ENCODE measurements around the gene COBL.
A peak's percentile ranks its signal among the peaks of the same experiment; 100 is the strongest.

COBL gene

GRCh38 chr7:51059504-51060142 lies 257.0 kb downstream of the COBL start:
- DNase-seq (ENCODE audit: low spot score) (no peak), FAIRE-seq (no peak)

DNA sequence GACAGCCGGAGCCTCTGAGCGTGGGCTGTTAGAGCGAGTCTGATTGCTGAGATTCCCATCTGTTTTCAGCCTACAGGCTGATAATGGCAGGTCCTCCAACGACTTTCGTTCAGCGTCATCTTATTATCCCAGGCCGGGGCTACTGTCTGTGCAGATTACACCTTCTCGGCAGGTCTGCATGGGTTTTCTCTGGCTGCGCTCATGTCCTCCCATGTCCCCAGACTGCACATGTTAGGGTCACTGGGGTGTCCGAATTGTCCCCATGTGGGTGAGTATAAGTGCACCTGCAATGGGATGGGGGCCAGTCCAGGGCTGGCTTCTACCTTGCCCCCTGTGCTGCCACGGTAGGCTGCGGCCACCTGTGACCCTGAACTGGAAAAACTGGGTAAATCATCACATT lies 257.8 kb downstream of the COBL start:
- DNase-seq (ENCODE audit: low spot score): no peak
- FAIRE-seq: no peak

DNA sequence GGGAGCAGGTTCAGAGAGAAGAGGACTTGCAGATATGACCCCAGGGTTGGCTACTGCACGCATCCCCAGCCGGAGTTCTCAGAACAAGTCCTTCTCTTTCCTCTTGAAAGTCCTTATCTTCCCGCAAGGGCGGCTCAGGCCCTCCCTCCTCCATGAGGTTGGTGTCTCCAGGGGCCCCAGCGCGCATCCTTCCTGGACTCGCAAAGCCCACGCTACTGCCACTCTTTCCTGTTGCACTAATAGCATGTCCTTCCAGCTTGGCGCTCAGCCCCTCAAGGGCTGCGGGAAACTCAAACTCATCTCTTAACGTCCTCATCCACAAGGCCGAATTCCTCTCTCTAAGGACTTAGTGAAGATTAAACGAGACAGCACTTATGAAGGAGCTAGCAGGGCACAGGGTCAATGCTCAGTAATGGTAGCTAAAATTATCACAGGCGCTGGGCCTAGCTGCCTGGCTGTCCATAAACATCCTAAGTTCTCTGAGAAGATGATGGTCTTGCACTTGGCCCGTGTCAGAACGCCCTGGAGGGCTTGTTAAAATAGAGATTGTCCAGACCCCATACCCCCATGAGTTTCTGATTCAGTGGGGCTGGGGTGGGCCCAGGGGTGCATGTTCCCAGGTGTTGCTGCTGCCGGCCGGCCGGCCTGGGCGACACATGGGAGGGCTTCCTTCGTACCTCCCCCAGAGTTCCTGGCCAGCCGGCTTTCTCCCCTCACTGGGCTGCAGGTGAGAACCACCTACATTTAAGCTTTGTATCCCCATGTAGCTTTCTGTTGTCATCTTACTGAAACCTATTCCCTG lies 261.4 kb downstream of the COBL start:
- FAIRE-seq: no peak
- DNase-seq (ENCODE audit: low spot score): no peak

- DNase-seq (ENCODE audit: low spot score) (no peak), FAIRE-seq (no peak)
Measured at GRCh38 chr7:51054231-51054630, 262.4 kb downstream of the COBL start.

DNA sequence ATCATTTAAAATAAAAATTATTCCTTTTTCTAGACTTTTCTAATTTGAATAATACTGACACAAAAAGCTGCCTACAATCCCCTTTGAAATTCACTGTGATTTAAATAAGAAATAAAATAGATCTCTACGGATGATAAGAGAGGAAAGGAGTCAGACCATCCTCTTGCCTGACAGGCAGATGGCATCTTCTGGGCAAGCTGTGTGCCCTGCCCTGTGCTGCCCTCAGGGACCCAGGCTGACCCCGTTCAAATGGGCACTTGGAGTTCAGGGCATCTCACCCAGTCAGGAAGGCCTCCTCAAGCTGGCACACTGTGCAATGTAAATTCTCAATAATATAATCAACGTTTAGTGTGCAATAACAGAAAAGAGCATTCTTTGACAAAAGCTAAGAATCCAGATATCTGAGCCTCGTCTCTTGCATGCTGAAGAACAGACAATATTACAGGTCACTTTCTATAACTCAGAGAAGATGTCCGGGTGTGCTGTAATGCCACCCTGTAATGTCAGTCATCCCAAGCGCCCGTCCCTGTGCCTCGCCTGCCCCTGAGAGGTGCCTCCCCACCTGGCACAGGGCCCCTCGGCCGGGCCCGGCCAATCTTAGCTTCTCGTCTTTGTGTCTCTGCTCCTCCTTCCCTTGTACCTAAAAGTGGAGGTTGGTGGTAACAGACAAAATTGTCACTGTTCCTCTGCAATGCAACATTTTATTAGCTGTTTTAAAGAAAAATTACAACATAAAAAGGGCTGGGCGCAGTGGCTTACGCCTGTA lies 263.3 kb downstream of the COBL start:
- no peak for FAIRE-seq
- DNase-seq (ENCODE audit: low spot score): no peak

DNA sequence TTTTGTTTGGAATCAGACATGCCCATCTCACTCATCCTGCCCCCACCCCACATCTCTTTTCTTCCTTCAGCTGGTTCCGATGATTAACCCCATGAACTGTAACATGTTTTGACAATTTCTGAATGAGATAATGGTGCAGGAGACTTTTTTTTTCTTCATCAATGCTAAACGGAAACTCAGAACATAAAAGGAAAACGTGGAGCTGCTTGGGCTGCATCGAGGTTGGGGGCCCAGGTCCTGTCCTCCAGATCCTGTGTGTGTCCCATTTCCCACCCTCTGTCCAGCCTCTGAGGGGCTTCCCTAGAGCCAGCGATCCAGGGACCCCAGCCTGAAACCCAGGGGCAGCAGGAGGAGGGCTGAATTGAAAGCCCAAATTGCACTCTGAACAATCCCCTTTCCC lies 270.1 kb downstream of the COBL start:
- DNase-seq (ENCODE audit: low spot score) (no peak), FAIRE-seq (no peak)

GRCh38 chr7:51046103-51046466 lies 270.5 kb downstream of the COBL start:
- DNase-seq (ENCODE audit: low spot score) (no peak), FAIRE-seq (no peak)

GRCh38 chr7:51045319-51046102 lies 271.1 kb downstream of the COBL start:
- DNase-seq (ENCODE audit: low spot score) (peak; percentile 98), FAIRE-seq (peak; percentile 98)

- FAIRE-seq (no peak), DNase-seq (ENCODE audit: low spot score) (no peak)
Measured at GRCh38 chr7:51043461-51043860, 273.1 kb downstream of the COBL start.

DNA sequence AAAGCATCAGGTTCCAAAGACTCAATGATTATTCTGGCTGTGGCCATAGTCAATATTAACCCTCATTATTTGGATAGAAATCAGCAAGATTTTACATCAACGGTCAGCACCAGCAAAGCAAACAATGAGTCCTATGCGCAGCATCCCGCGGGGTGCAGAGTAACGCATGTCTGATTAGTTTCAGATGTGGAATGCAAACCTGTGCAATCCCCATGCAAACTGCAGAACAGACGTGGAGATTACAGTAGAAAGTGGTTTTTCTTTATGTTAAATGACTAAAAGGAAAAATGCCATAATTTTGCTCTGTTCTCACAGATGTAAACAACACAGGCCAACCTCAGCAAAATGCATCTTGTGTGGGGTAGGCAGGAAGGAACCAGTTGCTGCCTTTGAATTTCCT lies 275.8 kb downstream of the COBL start:
- DNase-seq (ENCODE audit: low spot score) (no peak), FAIRE-seq (no peak)

- FAIRE-seq (no peak), DNase-seq (ENCODE audit: low spot score) (no peak)
Measured at GRCh38 chr7:51038573-51038972, 278.0 kb downstream of the COBL start.

DNA sequence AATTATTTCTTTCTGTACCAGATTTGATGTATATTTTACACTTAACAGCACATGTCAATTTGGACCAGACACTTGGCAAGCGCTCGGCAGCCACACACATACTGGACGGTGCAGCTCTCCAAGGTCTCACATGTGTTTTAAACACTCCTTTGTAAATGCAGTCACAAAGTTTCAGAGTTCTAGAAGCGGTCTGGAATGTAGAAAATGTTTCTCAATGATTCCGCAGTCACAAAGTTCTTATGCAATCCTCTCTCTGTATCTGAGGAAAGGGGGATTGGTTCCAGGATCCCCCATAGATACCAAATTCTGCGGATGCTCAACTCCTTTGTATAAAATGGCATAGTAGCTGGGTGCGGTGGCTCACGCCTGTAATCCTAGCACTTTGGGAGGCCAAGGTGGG lies 280.9 kb downstream of the COBL start:
- FAIRE-seq (no peak), DNase-seq (ENCODE audit: low spot score) (no peak)

DNA sequence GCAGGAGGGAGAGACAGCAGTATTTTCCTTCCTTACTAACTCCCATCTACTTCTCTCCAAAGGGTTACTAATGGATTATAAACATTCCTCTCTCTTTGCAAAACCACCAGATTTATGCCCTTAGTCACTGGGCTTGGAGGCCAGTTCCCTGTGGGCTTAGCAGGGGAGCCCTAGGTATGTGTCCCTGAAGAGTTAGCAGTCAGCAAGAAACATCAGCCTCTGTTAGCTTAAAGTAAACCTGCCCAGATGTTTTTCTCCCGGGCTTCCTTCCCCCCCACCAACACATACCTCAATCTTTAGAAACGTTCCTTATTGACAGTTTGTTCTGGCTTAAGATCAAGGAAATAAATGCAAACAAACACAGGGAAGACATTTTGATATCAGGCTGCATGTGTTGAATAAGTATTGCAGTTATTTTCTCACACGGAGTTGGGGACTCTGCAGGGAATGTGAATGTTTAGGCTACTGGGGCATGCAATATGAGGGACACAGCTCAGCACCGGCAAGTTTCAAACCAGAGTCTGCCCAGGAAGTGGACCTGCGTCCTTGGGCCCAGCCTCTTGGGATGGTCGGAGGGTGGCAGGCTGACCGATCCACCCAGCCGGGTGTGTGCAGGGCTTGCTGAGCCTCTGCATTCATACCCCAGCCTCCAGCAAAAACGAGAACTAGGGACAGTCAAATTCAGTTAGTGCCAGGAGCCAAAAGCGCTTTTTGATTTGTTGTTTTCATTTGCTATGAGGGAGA lies 281.9 kb downstream of the COBL start:
- DNase-seq (ENCODE audit: low spot score) (peak; percentile 49), FAIRE-seq (peak; percentile 90)

- FAIRE-seq: no peak
- DNase-seq (ENCODE audit: low spot score): no peak
Measured at GRCh38 chr7:51033727-51034520, 282.7 kb downstream of the COBL start.

DNA sequence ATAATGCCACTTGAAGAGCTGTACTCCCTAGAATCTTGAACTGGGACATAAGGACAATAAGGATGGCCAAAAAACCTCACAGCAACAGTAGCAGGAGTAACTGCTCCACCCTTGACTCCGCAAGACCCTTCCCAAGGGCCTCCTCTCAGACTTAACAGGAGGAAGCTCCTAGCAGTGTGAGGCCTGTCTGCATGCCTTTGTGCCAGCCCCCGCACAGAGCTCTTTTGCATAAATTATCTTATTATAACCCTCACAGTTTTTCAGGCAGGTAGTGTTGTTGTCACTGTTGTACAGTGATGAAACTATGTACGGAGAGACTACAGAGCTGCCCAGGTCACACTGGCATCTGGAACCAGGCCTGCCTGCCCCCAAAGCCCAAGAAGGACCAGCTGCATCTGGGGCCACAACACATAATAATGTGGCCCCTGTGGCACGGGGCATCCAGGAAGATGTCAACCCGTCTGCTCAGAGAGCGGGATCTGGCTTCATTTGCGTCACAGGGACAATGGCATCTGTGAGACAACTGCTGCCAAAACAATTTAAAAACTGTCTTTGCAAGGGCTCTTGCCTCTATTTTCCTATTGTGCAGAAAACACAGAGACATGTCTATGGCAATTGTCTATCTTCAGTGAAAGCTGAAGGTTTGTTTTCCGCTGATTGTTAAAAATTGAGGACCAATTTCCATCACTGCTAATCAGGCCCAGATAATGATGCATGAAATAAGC lies 284.7 kb downstream of the COBL start:
- FAIRE-seq (no peak), DNase-seq (ENCODE audit: low spot score) (no peak)

DNA sequence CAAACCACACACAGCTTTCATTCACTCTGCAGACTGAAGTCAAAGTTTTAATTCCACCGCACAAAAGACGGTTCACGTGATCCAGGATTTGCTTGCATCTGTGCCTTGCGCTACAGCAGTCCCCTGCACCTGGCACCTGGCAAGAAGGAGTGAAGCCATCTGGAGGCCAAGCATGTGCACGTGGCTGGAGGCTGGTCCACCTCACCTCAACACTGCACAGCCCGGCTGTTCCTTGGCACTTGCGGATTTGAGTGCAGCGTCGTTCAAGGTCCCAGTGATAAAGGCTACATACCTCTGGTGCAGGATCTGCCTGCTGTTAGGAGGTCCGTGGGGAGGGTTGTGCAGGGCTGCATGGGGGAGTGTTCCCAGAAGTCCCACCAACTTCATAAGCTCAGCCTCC lies 285.4 kb downstream of the COBL start:
- DNase-seq (ENCODE audit: low spot score): no peak
- no peak for FAIRE-seq

DNA sequence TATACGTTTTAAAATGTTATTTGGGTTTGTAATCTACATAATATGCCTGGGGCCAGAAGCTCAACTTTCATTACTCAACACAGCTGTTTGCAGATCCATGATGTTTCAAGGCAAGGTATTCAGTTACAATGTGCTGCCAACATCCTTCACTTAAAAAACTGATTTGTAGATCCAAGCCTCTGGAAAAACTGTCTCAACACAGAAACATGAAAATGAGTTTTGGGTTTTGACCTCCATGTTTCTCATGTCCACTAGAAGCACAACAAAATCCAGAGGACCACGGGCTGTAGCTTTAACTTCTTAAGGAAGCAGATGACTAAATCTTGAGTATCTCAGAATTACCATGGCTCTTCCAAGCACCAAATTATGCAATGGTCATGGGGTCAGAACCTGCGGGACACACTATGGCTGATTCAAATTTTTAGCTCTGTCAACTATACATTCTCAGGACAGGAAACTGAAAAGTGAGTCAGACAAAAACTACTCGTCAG lies 286.9 kb downstream of the COBL start:
- peak; percentile 88 for FAIRE-seq
- peak; percentile 47 for DNase-seq (ENCODE audit: low spot score)

- no peak for DNase-seq (ENCODE audit: low spot score)
- no peak for FAIRE-seq
Measured at GRCh38 chr7:51029131-51029530, 287.5 kb downstream of the COBL start.
